GM18526 (cell line): ENCODE measurements around the gene ACTG2.

Experiments
- POLR2A ChIP-seq: IDR thresholded peaks from 3 replicates; pipeline ENCODE4 v1.6.1; 2011; ENCODE audit not compliant: insufficient read length; ENCODE audit errors: extremely low read depth

ACTG2 gene

DNA sequence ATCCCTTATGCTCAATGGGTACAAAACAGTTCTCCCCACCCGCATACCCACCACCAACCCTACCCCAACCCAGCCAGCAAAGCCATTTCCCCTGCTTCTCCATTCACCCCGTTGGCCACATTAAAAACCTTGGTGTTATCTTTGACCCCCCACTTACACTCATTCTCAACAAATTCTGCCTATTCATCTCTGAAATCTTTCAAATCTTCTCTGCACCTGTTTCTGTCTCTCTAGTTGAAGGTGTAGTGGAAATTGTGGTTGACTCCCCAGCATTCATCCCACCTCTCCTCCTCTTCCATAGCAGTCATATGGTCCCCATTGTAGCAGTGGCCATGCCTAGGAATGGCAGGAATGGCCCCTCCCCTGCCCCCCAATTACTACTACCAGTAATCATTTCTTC is 71.4 kb downstream of the ACTG2 start:
- no peak for TF ChIP-seq POLR2A

GRCh38 chr2:73965053-73965452 is 72.2 kb downstream of the ACTG2 start:
- no peak for TF ChIP-seq POLR2A

DNA sequence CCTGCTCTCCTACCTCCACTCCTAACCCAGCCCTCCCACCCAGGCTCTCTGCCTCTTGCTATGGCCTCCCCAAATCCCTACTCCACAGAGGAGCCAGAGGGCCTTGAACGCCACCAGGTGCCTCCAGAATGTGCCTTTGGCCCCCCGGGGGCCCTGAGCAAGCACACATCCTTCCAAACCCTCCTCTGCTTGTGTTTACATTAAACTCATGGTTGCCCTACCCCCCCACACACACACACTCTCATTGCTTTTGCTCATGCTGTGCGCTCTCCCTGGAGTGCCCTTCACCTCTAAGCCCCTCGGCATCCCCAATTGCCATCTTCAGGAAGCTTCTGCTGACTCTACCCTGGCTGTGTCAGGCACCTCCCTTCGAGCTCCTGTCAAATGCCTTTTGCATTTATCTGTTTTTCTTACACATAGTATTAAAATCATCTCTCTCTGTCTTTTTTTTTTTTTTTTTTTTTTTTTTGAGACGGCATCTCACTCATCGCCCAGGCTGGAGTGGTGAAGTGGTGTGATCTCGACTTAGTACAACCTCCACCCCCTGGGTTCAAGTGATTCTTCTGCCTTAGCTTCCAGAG is 75.6 kb downstream of the ACTG2 start:
- no peak for TF ChIP-seq POLR2A

DNA sequence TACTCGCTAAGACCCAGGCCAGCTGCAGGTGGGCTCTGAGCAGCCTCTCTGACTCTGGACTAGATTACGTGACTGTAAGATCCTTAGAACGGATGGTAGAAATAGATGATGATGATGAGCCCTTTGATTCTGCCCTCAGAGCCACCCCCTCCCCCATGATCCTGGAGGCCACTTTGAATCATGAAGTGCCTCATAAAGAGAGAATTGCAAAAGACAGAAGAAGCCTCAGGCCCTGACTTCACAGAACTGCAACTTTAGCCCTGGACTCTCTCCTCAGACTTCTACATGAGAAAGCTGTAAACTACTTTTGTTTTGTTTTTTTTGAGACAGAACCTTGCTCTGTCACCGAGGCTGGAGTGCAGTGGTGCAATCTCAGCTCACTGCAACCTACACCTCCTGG is 76.5 kb downstream of the ACTG2 start:
- TF ChIP-seq POLR2A = no peak
